Nephron (organoid): ENCODE measurements around the gene RANBP2.
"Not testable (repeated sequence)": the region's sequence is repeated elsewhere in the genome, so short reads cannot be mapped to it uniquely, and the experiment has no call there.

ENCODE experiments used
- H3K27ac Mint-ChIP-seq, 3 experiments: 2 replicates each; pipeline ENCODE4 v1.8.0; 2020; ENCODE audit warnings: mixed read lengths in 3 of 3, mild to moderate bottlenecking in 2 of 3, moderate library complexity in 1 of 3
- H3K27me3 Mint-ChIP-seq: 2 replicates; pipeline ENCODE4 v1.8.0; 2021; ENCODE audit warnings: low read depth, mild to moderate bottlenecking, moderate library complexity, mixed read lengths
- H3K36me3 Mint-ChIP-seq: 2 replicates; pipeline ENCODE4 v1.8.0; 2020; ENCODE audit warnings: low read depth, mixed read lengths
- H3K4me1 Mint-ChIP-seq: 2 replicates; pipeline ENCODE4 v1.8.0; 2020; ENCODE audit warnings: mixed read lengths
- H3K4me3 Mint-ChIP-seq, 3 experiments: 2 replicates each; pipeline ENCODE4 v1.8.0; 2020; ENCODE audit warnings: mild to moderate bottlenecking in 3 of 3, mixed read lengths in 3 of 3, moderate library complexity in 2 of 3
- H3K9me3 Mint-ChIP-seq: 2 replicates; pipeline ENCODE4 v1.8.0; 2020; ENCODE audit warnings: mixed read lengths
- CTCF ChIP-seq, 3 experiments: fragments of 200-600 bp; sonication (generic); IDR thresholded peaks; one replicate each; pipeline ENCODE4 v1.5.0; 2021; ENCODE audit warnings: antibody characterized with exemption in 3 of 3; ENCODE audit not compliant: unreplicated experiment in 3 of 3

Gene RANBP2

GRCh38 chr2:108691447-108691846, 27.8 kb upstream of the RANBP2 start:
- H3K36me3 Mint-ChIP-seq = peaks cover 4% of the 10 kb centered on the region
- no peak overlapping the region for H3K4me3 Mint-ChIP-seq
- H3K9me3 Mint-ChIP-seq = no peaks in the 10 kb centered on the region
- no peak for TF ChIP-seq CTCF (IDR thresholded peaks at IDR 0.05; ENCODE audit: unreplicated experiment in 3 of 3)
- no peaks in the 10 kb centered on the region for H3K27me3 Mint-ChIP-seq
- no peak overlapping the region for H3K27ac Mint-ChIP-seq
- H3K4me1 Mint-ChIP-seq = no peaks in the 10 kb centered on the region

GRCh38 chr2:108701208-108701607, 18.1 kb upstream of the RANBP2 start:
- no peak for TF ChIP-seq CTCF (IDR thresholded peaks at IDR 0.05; ENCODE audit: unreplicated experiment in 3 of 3)
- Mint-ChIP-seq H3K4me3 (no peak overlapping the region), H3K27ac (peak overlapping the region in 1 of 3 experiments; percentile 31), H3K36me3 (no peaks in the 10 kb centered on the region), H3K4me1 (no peaks in the 10 kb centered on the region), H3K9me3 (peaks cover 3% of the 10 kb centered on the region), H3K27me3 (no peaks in the 10 kb centered on the region)

GRCh38 chr2:108701806-108702205, 17.5 kb upstream of the RANBP2 start:
- no peak overlapping the region for H3K27ac Mint-ChIP-seq
- TF ChIP-seq CTCF (IDR thresholded peaks at IDR 0.05; ENCODE audit: unreplicated experiment in 3 of 3) = no peak
- no peaks in the 10 kb centered on the region for H3K27me3 Mint-ChIP-seq
- H3K4me3 Mint-ChIP-seq = no peak overlapping the region
- H3K36me3 Mint-ChIP-seq = no peaks in the 10 kb centered on the region
- peaks cover 5% of the 10 kb centered on the region for H3K9me3 Mint-ChIP-seq
- H3K4me1 Mint-ChIP-seq = no peaks in the 10 kb centered on the region

GRCh38 chr2:108704871-108705270, 14.4 kb upstream of the RANBP2 start:
- Mint-ChIP-seq H3K4me1 (no peaks in the 10 kb centered on the region), H3K36me3 (peaks cover 3% of the 10 kb centered on the region), H3K27me3 (no peaks in the 10 kb centered on the region), H3K4me3 (no peak overlapping the region), H3K9me3 (peaks cover 21% of the 10 kb centered on the region), H3K27ac (no peak overlapping the region)
- TF ChIP-seq CTCF (IDR thresholded peaks at IDR 0.05; ENCODE audit: unreplicated experiment in 3 of 3) = no peak

GRCh38 chr2:108707300-108707699, 12.0 kb upstream of the RANBP2 start:
- peaks cover 23% of the 10 kb centered on the region for H3K9me3 Mint-ChIP-seq
- no peaks in the 10 kb centered on the region for H3K4me1 Mint-ChIP-seq
- no peaks in the 10 kb centered on the region for H3K27me3 Mint-ChIP-seq
- no peak overlapping the region for H3K4me3 Mint-ChIP-seq
- H3K27ac Mint-ChIP-seq = no peak overlapping the region
- peaks cover 3% of the 10 kb centered on the region for H3K36me3 Mint-ChIP-seq
- TF ChIP-seq CTCF (IDR thresholded peaks at IDR 0.05; ENCODE audit: unreplicated experiment in 3 of 3) = no peak

GRCh38 chr2:108716971-108717370, 2.3 kb upstream of the RANBP2 start:
- not testable (repeated sequence) for H3K4me3 Mint-ChIP-seq, H3K27ac Mint-ChIP-seq, H3K9me3 Mint-ChIP-seq, H3K27me3 Mint-ChIP-seq, H3K36me3 Mint-ChIP-seq
- peaks cover 14% of the 10 kb centered on the region for H3K4me1 Mint-ChIP-seq

GRCh38 chr2:108726048-108726447, 6.8 kb downstream of the RANBP2 start:
- not testable (repeated sequence) for H3K4me3 Mint-ChIP-seq, H3K36me3 Mint-ChIP-seq, H3K27me3 Mint-ChIP-seq, H3K9me3 Mint-ChIP-seq, H3K27ac Mint-ChIP-seq
- H3K4me1 Mint-ChIP-seq = peaks cover 12% of the 10 kb centered on the region

GRCh38 chr2:108734656-108735055, 15.4 kb downstream of the RANBP2 start:
- H3K27me3 Mint-ChIP-seq, H3K4me3 Mint-ChIP-seq, H3K4me1 Mint-ChIP-seq, H3K9me3 Mint-ChIP-seq, H3K27ac Mint-ChIP-seq: not testable (repeated sequence)
- H3K36me3 Mint-ChIP-seq = peaks cover 38% of the 10 kb centered on the region

- peaks cover 29% of the 10 kb centered on the region for H3K36me3 Mint-ChIP-seq
- H3K4me1 Mint-ChIP-seq, H3K27me3 Mint-ChIP-seq, H3K27ac Mint-ChIP-seq, H3K4me3 Mint-ChIP-seq, H3K9me3 Mint-ChIP-seq: not testable (repeated sequence)
These were observed 38.7 kb downstream of the RANBP2 start for GRCh38 chr2:108757973-108758372.

GRCh38 chr2:108762618-108763017, 43.3 kb downstream of the RANBP2 start:
- not testable (repeated sequence) for H3K27ac Mint-ChIP-seq, H3K4me3 Mint-ChIP-seq, H3K4me1 Mint-ChIP-seq, H3K9me3 Mint-ChIP-seq, H3K27me3 Mint-ChIP-seq
- peaks cover 50% of the 10 kb centered on the region for H3K36me3 Mint-ChIP-seq
